ENCODE results near the gene CNKSR3. TPM values are rescaled to one million over a fixed set of nuclear protein-coding genes. Genes with fewer than 3 reads are reported as not detected.

Gene CNKSR3
- total and polyA plus RNA-seq, 5 donors from 2014 or later = 0.25 TPM; not detected in 4

DNA sequence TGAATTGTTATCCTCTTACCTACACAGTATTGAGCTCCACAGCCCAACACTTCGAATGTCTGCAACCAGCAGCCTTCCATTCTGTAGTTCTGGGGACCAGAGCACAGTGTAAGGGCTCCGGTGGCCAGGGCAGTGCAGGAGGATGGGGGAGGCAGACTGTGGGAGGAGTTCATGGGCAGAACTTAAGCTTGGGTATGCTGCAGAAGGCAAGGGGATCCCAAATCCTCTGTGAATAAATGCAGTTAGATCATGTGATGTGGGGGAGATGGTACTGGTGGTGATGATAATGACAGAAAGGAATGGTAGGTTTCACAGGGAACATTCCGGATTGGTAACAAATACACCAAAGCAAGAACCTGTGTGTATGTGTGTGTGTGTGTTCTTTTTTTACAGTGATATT lies 26.5 kb upstream of the CNKSR3 start:
- no peaks in the 10 kb centered on the region for H3K4me1 ChIP-seq (ENCODE audit: control insufficient read depth, insufficient read depth, low read length, poor library complexity, severe bottlenecking)
- peaks cover 4% of the 10 kb centered on the region for H3K27me3 Mint-ChIP-seq
- DNase-seq (no peak), ATAC-seq (ENCODE audit: low read depth in 2 of 2) (no peak)
- no peaks in the 10 kb centered on the region for H3K4me1 Mint-ChIP-seq
- no peak overlapping the region for H3K27ac ChIP-seq (ENCODE audit: insufficient read depth, low read length, poor library complexity, severe bottlenecking)
- H3K27me3 ChIP-seq (ENCODE audit: control insufficient read depth, insufficient read depth, low read length) = no peaks in the 10 kb centered on the region
- no peaks in the 10 kb centered on the region for H3K36me3 ChIP-seq (ENCODE audit: control insufficient read depth, insufficient read depth, low read length)
- no peak overlapping the region for H3K27ac Mint-ChIP-seq
- H3K36me3 Mint-ChIP-seq = no peaks in the 10 kb centered on the region
- no peak overlapping the region for H3K4me3 Mint-ChIP-seq
- no peak overlapping the region for H3K4me3 ChIP-seq (ENCODE audit: low read depth, low read length)
- H3K9me3 ChIP-seq (ENCODE audit: control insufficient read depth in 2 of 2, low read length in 2 of 2) = no peaks in the 10 kb centered on the region
- H3K9me3 Mint-ChIP-seq = peaks cover 0 to 2% (median 0%) of the 10 kb centered on the region in 7 donors

DNA sequence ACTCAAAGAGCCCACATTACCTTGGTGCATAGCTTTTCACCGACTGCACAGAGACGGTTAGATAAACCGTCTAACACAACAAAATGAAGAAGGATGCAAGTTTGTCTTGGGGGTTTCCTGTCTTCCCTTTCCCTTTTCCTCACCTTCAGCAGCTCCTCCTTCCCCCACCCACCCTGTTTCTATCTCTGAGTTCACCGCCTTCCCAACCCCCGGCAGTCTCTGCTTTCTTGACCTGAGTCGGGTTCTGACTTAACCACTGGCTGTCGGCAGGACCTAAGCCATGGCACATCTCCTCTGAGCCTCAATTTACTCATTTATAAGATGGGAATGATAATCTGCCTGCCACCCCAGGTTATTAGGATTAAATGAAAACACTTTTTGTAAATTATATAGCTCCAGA lies 25.8 kb upstream of the CNKSR3 start:
- Histone ChIP-seq H3K36me3 (ENCODE audit: control insufficient read depth, insufficient read depth, low read length) (no peaks in the 10 kb centered on the region), H3K9me3 (ENCODE audit: control insufficient read depth in 2 of 2, low read length in 2 of 2) (no peaks in the 10 kb centered on the region), H3K4me1 (ENCODE audit: control insufficient read depth, insufficient read depth, low read length, poor library complexity, severe bottlenecking) (no peaks in the 10 kb centered on the region), H3K4me3 (ENCODE audit: low read depth, low read length) (no peak overlapping the region), H3K27me3 (ENCODE audit: control insufficient read depth, insufficient read depth, low read length) (no peaks in the 10 kb centered on the region), H3K27ac (ENCODE audit: insufficient read depth, low read length, poor library complexity, severe bottlenecking) (no peak overlapping the region)
- H3K4me3 Mint-ChIP-seq = no peak overlapping the region
- peaks cover 0 to 2% (median 0%) of the 10 kb centered on the region in 7 donors for H3K9me3 Mint-ChIP-seq
- ATAC-seq (ENCODE audit: low read depth in 2 of 2) (no peak), DNase-seq (no peak)
- peaks cover 4% of the 10 kb centered on the region for H3K27me3 Mint-ChIP-seq
- no peaks in the 10 kb centered on the region for H3K36me3 Mint-ChIP-seq
- no peak overlapping the region for H3K27ac Mint-ChIP-seq
- no peaks in the 10 kb centered on the region for H3K4me1 Mint-ChIP-seq

DNA sequence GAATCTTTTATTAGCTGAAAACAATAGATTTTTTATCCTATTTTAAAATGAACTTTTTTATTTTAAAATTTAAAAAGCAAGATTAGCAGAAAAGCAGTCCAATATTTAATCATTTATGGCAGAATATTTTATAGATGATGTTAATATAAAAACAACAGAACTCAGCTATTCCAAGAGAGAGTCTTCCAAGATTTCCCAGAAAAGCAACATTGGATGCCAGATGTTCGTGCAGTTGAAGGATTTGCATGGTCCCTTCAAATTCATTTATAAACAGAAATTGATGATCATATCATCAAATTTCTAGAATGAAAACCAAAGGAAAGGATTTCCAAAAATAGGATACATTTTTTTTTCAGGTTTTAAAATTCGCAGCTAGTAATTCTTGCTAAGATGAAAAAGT lies 25.4 kb upstream of the CNKSR3 start:
- ATAC-seq (ENCODE audit: low read depth in 2 of 2) (no peak), DNase-seq (no peak)
- Mint-ChIP-seq H3K27me3 (peaks cover 6% of the 10 kb centered on the region), H3K4me3 (no peak overlapping the region), H3K27ac (no peak overlapping the region), H3K36me3 (no peaks in the 10 kb centered on the region), H3K9me3 (peaks cover 0 to 2% (median 0%) of the 10 kb centered on the region in 7 donors), H3K4me1 (no peaks in the 10 kb centered on the region)
- Histone ChIP-seq H3K36me3 (ENCODE audit: control insufficient read depth, insufficient read depth, low read length) (no peaks in the 10 kb centered on the region), H3K4me3 (ENCODE audit: low read depth, low read length) (no peak overlapping the region), H3K27ac (ENCODE audit: insufficient read depth, low read length, poor library complexity, severe bottlenecking) (no peak overlapping the region), H3K9me3 (ENCODE audit: control insufficient read depth in 2 of 2, low read length in 2 of 2) (no peaks in the 10 kb centered on the region), H3K27me3 (ENCODE audit: control insufficient read depth, insufficient read depth, low read length) (no peaks in the 10 kb centered on the region), H3K4me1 (ENCODE audit: control insufficient read depth, insufficient read depth, low read length, poor library complexity, severe bottlenecking) (no peaks in the 10 kb centered on the region)

DNA sequence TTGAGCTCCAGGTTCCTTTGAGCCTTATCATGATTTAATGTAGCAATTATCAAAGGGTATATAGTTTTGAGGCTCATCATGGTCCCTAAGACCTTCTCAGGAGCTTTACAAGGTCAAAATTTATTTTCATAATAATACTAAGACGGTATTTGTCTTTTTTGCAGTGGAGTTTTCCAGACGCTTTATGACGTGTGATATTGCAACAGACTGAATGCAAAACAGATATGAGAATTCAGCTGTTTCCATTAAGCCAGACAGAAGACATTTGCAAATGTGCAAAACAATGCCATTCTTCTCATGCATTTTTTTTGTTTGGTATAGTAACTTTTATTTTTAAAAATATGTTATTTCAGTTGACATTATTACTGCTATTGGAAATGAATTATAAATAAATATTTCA lies 24.7 kb upstream of the CNKSR3 start:
- no peak overlapping the region for H3K27ac ChIP-seq (ENCODE audit: insufficient read depth, low read length, poor library complexity, severe bottlenecking)
- Mint-ChIP-seq H3K36me3 (no peaks in the 10 kb centered on the region), H3K4me3 (no peak overlapping the region), H3K27ac (no peak overlapping the region), H3K27me3 (peaks cover 8% of the 10 kb centered on the region), H3K4me1 (no peaks in the 10 kb centered on the region), H3K9me3 (peaks cover 0 to 2% (median 0%) of the 10 kb centered on the region in 7 donors)
- DNase-seq = no peak
- H3K27me3 ChIP-seq (ENCODE audit: control insufficient read depth, insufficient read depth, low read length) = no peaks in the 10 kb centered on the region
- ATAC-seq (ENCODE audit: low read depth in 2 of 2) = no peak
- H3K36me3 ChIP-seq (ENCODE audit: control insufficient read depth, insufficient read depth, low read length) = no peaks in the 10 kb centered on the region
- no peaks in the 10 kb centered on the region for H3K4me1 ChIP-seq (ENCODE audit: control insufficient read depth, insufficient read depth, low read length, poor library complexity, severe bottlenecking)
- no peak overlapping the region for H3K4me3 ChIP-seq (ENCODE audit: low read depth, low read length)
- H3K9me3 ChIP-seq (ENCODE audit: control insufficient read depth in 2 of 2, low read length in 2 of 2) = no peaks in the 10 kb centered on the region

DNA sequence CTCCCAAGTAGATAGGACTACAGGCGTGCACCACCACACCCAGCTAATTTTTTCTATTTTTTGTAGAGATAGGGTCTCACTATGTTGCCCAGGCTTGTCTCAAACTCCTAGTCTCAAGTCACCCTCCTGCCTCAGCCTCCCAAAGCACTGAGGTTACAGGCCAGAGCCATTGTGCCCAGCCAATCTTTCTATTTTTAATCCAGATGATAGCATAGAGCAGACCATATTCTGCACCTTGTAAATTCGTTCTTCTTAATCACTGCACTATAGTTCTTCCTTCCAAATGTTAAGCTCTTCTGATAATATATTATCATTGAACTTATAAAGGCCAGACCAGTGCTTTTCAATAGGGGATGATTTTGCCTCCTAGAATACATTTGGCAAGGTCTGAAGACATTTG lies 24.0 kb upstream of the CNKSR3 start:
- peaks cover 8% of the 10 kb centered on the region for H3K27me3 Mint-ChIP-seq
- no peak for DNase-seq
- H3K4me3 Mint-ChIP-seq = no peak overlapping the region
- Histone ChIP-seq H3K9me3 (ENCODE audit: control insufficient read depth in 2 of 2, low read length in 2 of 2) (no peaks in the 10 kb centered on the region), H3K27me3 (ENCODE audit: control insufficient read depth, insufficient read depth, low read length) (no peaks in the 10 kb centered on the region), H3K4me1 (ENCODE audit: control insufficient read depth, insufficient read depth, low read length, poor library complexity, severe bottlenecking) (no peaks in the 10 kb centered on the region), H3K4me3 (ENCODE audit: low read depth, low read length) (no peak overlapping the region), H3K27ac (ENCODE audit: insufficient read depth, low read length, poor library complexity, severe bottlenecking) (no peak overlapping the region), H3K36me3 (ENCODE audit: control insufficient read depth, insufficient read depth, low read length) (no peaks in the 10 kb centered on the region)
- H3K9me3 Mint-ChIP-seq = peaks cover 0 to 2% (median 0%) of the 10 kb centered on the region in 7 donors
- H3K4me1 Mint-ChIP-seq = no peaks in the 10 kb centered on the region
- H3K27ac Mint-ChIP-seq = no peak overlapping the region
- no peak for ATAC-seq (ENCODE audit: low read depth in 2 of 2)
- H3K36me3 Mint-ChIP-seq = no peaks in the 10 kb centered on the region

DNA sequence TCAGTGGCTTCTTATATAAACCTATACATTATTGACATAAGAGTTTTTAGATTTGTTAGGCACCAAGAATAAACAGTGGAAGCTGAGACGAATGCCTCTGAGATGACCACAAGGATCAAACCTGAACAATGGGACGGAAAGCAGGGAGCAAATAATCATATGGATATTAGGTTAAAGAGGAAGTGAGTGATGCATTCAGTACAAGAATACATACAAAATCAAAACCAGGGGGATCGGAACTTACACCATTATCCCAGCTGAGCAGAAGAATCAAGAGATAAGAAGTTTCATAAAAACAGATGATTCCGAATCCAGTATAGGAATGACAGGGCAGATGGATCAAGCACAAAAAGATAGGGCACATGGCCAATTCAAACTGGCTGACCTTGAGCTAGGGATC lies 21.9 kb upstream of the CNKSR3 start:
- Mint-ChIP-seq H3K27me3 (peaks cover 4% of the 10 kb centered on the region), H3K9me3 (peaks cover 0 to 4% (median 0%) of the 10 kb centered on the region in 7 donors), H3K27ac (no peak overlapping the region), H3K4me1 (no peaks in the 10 kb centered on the region), H3K36me3 (no peaks in the 10 kb centered on the region), H3K4me3 (no peak overlapping the region)
- DNase-seq (no peak), ATAC-seq (ENCODE audit: low read depth in 2 of 2) (no peak)
- no peaks in the 10 kb centered on the region for H3K9me3 ChIP-seq (ENCODE audit: control insufficient read depth in 2 of 2, low read length in 2 of 2)
- H3K27ac ChIP-seq (ENCODE audit: insufficient read depth, low read length, poor library complexity, severe bottlenecking) = no peak overlapping the region
- no peak overlapping the region for H3K4me3 ChIP-seq (ENCODE audit: low read depth, low read length)
- no peaks in the 10 kb centered on the region for H3K4me1 ChIP-seq (ENCODE audit: control insufficient read depth, insufficient read depth, low read length, poor library complexity, severe bottlenecking)
- no peaks in the 10 kb centered on the region for H3K36me3 ChIP-seq (ENCODE audit: control insufficient read depth, insufficient read depth, low read length)
- no peaks in the 10 kb centered on the region for H3K27me3 ChIP-seq (ENCODE audit: control insufficient read depth, insufficient read depth, low read length)

DNA sequence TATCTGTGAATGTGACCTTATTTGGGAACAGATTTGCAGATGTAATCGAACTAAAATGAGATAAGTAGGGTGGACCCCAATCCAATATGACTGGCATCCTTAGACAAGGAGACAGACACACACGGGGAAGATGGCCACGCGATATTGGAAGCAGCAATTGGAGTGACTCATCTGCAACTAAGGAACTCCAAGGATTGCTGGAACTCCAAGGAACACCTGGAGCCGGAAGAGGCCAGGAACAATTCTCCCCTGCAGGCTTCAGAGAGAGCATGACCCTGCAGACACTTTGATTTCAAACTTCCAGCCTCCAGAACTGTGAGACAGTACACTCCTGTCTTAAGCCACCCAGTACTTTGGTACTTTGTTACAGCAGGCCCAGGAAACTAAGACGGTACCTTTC lies 19.5 kb upstream of the CNKSR3 start:
- no peak overlapping the region for H3K27ac Mint-ChIP-seq
- H3K4me1 Mint-ChIP-seq = no peaks in the 10 kb centered on the region
- no peaks in the 10 kb centered on the region for H3K9me3 ChIP-seq (ENCODE audit: control insufficient read depth in 2 of 2, low read length in 2 of 2)
- ATAC-seq (ENCODE audit: low read depth in 2 of 2) (no peak), DNase-seq (no peak)
- H3K4me1 ChIP-seq (ENCODE audit: control insufficient read depth, insufficient read depth, low read length, poor library complexity, severe bottlenecking) = no peaks in the 10 kb centered on the region
- H3K27me3 ChIP-seq (ENCODE audit: control insufficient read depth, insufficient read depth, low read length) = no peaks in the 10 kb centered on the region
- H3K27me3 Mint-ChIP-seq = peaks cover 4% of the 10 kb centered on the region
- H3K4me3 ChIP-seq (ENCODE audit: low read depth, low read length) = no peak overlapping the region
- H3K9me3 Mint-ChIP-seq = peaks cover 0 to 4% (median 0%) of the 10 kb centered on the region in 7 donors
- H3K4me3 Mint-ChIP-seq = no peak overlapping the region
- H3K36me3 Mint-ChIP-seq = no peaks in the 10 kb centered on the region
- no peaks in the 10 kb centered on the region for H3K36me3 ChIP-seq (ENCODE audit: control insufficient read depth, insufficient read depth, low read length)
- H3K27ac ChIP-seq (ENCODE audit: insufficient read depth, low read length, poor library complexity, severe bottlenecking) = no peak overlapping the region

DNA sequence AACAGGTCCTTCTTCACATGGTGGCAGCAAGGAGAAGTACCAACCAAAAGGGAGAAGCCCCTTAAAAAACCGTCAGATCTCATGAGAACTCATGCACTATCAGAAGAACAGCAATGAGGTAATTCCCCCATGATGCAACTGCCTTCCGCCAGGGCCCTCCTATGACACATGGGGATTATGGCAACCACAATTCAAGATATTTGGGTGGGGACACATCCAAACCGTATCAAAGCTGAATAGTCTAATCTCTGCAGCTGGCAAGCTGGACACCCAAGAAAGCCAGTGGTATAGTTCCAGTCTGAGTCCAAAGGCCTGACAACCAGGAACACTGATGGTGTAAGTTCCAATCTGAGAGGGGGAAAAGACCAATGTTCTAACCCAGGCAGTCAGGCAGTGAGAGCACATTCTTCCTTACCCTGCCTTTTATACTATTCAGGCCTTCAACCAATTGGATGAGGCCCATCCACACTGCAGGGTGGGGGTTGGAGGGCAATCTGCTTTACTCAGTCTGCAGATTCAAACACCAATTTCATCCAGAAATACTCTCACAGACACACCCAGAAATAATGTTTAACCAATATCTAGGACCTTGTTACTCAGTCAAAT lies 17.9 kb upstream of the CNKSR3 start:
- Histone ChIP-seq H3K27me3 (ENCODE audit: control insufficient read depth, insufficient read depth, low read length) (no peaks in the 10 kb centered on the region), H3K36me3 (ENCODE audit: control insufficient read depth, insufficient read depth, low read length) (no peaks in the 10 kb centered on the region), H3K4me3 (ENCODE audit: low read depth, low read length) (no peak overlapping the region), H3K4me1 (ENCODE audit: control insufficient read depth, insufficient read depth, low read length, poor library complexity, severe bottlenecking) (no peaks in the 10 kb centered on the region), H3K27ac (ENCODE audit: insufficient read depth, low read length, poor library complexity, severe bottlenecking) (no peak overlapping the region), H3K9me3 (ENCODE audit: control insufficient read depth in 2 of 2, low read length in 2 of 2) (no peaks in the 10 kb centered on the region)
- Mint-ChIP-seq H3K9me3 (peaks cover 0 to 4% (median 0%) of the 10 kb centered on the region in 7 donors), H3K36me3 (no peaks in the 10 kb centered on the region), H3K27me3 (peaks cover 4% of the 10 kb centered on the region), H3K4me3 (no peak overlapping the region), H3K27ac (no peak overlapping the region), H3K4me1 (no peaks in the 10 kb centered on the region)
- ATAC-seq (ENCODE audit: low read depth in 2 of 2) = no peak
- no peak for DNase-seq
